ENCODE measurements around the gene PYGO2.

The PYGO2 gene

DNA sequence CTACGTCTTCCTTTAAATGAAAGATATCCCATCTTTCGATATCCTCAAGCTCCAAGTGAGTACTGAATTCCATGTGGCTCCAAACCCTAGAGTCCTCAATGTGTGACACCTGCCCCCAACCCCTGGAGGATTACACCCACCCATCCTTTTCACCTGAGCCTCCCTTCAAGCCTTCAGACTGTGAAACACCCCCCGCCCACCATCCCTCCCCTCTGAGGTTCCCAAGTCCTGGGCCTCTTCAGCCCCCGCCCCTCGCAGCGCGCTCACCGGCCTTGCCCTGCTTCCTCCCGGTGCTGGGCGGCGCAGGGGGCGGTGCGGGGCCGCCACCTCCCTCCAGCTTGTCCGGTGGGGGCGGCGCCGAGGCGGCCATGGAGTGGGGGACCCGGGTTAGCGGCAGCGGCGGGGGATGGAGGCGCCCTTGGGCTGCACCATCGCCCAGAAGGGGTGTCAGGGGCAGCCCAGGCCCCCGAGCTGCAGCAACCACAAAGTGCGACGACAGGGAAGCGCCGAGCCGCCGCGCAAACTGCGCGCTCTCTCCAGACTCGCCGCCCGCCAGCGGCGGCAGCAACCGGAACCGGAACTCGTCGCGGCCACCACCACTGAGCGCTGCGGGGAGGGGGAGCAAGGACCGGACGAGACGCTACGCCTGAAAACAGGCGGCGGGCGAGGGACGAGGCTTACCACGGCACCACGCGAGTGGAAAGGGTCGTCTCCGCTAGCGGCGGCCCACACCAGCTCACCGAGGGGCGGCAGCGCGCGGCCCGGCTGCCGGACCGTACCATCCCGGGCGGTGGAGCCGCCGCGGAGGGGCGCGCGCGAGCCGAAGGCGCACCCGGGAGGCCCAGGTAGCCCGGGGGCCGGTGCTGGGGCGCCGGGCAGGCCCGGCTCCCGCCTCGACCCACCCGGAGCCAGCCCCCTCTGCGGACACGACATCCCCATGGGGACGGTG is at the start of gene PYGO2:
PYGO2 (minus strand) TSS at position 576 of the 949 bp plus-strand sequence; CDS start at position 370, 206 bp downstream.
- peak; percentile 88 for DNase-seq

GRCh38 chr1:155011004-155011416 is 49.4 kb upstream of the PYGO2 start:
- no peak for DNase-seq

- no peak for DNase-seq
Observed at GRCh38 chr1:155010211-155010918, 48.8 kb upstream of the PYGO2 start.

DNA sequence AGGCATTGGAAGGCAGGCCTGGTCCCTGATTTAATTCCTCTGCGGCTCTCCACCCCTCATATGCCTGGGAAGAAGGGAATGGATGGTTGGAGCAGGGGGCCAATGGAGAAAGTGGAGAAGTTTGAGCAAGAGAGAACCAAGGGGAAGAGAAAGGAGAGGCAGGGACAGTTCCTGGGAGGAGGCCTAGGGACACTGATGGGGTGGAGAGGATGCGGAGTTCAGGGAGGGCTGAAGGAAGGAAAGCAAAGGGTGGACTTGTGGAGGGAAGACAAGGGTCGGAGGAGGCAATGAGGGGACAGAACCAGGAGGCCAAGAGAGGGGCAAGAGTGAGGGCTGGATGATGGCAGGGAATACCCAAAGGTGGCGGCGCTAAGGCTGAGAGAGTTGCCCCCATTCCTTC is 48.2 kb upstream of the PYGO2 start:
- DNase-seq = no peak

DNA sequence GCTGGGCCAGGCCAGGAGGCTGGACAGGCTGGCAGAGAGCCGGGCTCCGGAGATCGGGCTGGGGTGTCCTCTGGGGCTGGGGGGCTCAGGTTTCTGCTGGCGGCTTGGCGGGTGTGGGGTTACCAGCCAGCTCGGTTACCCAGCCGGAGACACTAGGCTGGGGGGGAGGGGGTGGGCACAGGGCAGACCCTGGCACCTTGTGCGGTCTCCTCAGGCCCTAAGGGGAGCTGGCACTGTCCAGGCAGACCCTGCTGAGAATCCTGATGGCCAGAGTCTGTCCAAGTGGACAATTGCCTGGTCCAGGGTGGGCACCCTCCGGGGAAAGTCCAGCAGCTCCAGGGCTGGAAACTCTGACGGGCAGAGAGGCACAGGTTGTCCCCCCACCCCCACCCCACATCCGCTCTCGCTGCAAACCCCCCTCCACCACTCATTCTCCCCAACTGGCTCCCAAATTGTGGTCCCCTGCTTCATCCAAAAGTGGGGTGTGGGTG is 47.7 kb upstream of the PYGO2 start:
- DNase-seq = no peak

DNA sequence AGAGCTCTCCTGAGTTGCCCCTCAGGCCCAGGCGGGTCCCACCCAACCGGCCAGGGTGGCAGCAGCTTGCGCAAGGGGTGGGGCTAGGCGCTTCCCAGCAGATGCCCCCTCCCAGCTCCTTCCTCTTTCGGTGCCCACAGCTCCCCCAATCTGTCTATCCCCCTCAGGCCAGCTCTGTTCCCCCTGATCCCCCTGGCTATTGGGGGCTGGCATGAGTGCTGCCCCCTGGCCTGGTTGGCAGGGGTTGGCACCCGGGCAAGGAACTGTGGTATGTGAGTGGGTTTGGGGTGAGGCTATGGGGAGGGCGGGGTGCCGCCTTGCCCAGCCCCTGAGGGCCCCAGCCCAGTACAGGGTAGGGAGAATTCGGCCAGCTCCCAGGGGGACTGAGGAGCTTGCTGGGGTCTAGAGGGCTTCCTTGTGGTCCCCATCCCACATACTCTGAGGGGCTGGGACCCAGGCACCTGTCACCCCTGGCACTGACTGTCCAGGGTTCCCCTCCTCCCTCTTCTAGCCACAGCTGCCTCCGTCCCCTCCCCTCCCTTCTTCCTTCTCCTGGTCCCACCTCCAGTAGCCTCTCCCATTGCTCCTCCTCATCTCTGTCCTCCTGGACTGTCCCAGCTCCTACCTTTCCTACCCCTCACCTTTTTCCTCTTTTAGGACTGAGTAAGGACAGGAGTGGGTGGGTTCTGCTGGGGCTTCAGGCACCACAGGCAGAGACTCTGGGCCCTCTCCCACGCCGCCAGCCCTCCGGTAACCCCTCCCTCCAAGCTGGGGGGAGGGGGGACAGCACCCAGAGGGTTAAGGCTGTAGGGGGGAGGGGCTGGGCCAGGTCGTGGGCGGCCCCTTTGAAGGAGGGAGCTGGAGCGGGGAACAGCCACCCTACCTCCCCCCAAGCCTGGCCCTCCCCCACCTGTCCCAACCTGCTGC is 46.7 kb upstream of the PYGO2 start:
- no peak for DNase-seq

DNA sequence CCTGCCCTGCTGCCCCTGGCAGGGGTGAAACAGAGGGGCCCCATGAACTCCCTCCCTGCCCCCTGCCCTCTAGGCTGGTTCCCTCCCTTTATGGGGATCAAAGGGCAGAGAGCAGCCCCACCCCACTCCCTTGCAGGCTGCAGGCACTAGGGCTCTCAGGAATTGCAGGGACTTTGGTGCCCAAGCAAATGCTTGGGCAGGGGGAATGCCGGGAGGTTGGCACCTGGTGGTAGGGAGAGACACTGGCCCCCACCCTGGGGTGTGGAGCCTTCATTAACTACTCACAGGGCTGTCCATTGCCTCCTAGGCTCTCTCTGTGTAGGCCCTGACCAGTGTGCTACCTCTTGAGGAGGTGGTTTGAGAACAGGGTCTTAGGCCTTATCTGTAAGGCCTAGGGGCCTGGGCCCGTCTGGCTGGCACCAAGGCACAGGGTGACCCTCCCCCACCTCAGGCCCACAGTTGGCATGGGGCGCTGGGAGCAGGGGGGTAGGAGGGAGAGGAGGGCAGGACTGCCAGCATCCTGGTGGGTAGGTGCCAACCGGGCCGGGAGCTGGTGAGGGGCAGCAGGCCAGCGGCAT is 45.8 kb upstream of the PYGO2 start:
- no peak for DNase-seq

- DNase-seq = peak; percentile 61
Observed at GRCh38 chr1:155006601-155007101, 45.1 kb upstream of the PYGO2 start.

GRCh38 chr1:155005076-155006011 is 43.8 kb upstream of the PYGO2 start:
- no peak for DNase-seq

GRCh38 chr1:155004352-155005075 is 42.9 kb upstream of the PYGO2 start:
- no peak for DNase-seq

GRCh38 chr1:155003766-155004351 is 42.3 kb upstream of the PYGO2 start:
- DNase-seq = no peak

DNA sequence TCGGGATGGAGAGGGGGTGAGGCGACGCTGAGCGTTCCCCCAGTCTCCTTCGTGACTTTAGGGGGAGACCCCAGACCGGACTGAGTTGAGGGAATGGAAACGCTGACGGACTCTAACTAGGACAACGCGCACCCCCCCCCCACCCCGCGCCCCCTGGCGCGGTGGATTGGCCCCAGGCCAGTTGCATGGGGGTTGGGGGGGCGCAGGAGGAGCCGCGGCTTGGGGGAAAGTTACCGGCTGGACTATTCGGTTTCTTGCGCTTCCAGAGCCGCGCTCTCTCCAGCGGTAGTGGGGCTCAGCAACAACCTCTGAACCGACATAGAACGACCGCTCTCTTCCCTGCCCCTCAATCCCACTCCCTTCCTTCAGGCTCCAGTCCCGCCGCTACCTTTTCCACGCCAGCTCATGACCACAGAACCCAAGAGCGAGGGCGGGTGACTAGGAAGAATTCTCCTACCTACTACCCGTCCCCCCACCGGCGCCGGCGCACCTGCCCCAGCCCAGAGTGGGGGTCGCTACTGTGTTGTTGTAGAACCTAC is 41.7 kb upstream of the PYGO2 start:
- peak; percentile 55 for DNase-seq

DNA sequence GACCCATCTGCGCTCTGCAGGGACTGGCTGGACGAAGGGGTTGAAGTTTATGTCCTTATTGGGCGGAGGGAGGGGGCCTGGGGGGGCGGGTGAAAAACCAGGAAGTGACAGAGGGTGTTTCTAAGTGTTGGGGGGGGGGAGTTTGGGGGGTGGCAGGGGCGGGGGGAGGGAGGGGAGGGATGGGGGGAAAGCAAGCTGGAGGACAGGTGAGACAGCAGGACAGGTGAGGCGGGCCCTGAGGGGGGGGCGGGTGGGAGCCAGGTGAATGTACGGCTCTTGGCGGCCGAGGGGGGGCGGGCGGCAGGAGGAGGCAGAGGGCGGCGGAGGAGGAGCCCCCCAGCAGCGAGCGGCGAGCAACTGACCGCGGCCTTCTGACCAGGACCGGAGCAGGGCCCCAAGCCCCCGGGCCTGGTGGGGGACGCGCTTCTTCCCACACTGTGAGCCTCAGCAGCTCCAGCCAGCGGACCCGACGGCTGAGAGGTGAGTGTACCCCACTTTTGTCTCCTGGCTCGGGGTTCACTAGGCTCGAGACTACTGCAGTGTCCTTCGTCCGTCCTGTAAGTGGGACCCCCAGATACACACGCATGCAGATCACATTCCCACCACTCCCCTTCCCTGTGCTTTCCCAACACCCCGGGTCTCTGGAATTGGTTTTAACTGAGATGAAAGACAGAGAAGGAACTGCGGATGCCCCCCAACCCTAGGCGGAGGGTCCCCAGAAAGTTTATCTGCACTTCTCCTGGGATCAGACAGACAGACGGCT is 41.1 kb upstream of the PYGO2 start, which contains the start of gene ZBTB7B:
ZBTB7B (plus strand) TSS at position 339 of the 763 bp plus-strand sequence. CDS start 11,859 bp downstream, outside the sequence.
- DNase-seq = no peak

DNA sequence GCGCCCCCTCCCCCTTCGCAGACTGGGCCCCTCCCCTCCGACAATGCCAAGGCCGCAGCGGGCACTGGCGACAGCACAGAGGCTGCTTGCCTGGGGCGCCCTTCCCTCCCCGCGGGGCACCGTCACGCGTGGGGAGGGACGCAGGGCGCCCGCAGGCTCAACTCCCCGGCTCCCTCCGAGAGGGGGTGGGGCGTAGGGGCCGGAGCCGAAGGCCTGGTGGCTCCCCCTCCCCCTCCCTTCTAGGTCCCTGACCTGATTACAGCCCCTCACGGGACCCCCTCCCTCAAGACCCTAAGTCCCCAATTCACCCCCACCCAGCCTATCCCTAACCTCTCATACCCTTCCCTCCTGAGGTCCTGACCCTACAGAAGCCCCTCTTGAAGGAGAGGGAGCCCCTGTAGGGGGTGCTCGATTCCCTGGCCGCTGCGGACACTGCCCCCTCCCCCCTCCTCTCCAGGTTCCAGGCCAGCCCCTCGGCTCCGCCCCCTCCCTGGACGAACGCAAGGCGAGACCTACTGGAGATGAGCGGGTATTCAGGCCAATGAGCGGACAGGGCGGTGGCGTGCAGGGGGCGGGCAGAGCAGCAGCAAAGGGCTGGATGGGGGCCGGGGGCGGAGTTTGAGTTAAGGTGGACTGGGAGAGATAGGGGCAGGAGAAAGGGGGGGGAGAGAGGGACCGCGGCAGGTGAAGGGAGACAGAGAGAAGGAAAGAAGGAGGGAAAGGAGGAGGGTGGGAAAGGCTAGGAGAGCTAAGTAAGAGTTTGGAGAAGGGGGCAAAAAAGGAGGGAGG is 40.3 kb upstream of the PYGO2 start:
- peak; percentile 99 for DNase-seq

DNA sequence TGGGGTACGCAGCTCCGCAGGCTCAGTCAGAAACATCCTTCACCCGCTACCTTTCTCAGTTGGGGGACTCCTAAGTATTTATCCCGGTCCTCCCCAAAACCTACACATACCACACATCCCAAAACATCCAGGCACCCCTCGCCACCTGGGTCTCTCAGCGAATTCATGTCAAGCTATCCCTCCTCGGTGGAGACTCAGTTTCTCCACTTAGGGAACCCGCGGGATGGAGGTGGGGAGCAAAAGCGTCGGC is 39.8 kb upstream of the PYGO2 start:
- no peak for DNase-seq

DNA sequence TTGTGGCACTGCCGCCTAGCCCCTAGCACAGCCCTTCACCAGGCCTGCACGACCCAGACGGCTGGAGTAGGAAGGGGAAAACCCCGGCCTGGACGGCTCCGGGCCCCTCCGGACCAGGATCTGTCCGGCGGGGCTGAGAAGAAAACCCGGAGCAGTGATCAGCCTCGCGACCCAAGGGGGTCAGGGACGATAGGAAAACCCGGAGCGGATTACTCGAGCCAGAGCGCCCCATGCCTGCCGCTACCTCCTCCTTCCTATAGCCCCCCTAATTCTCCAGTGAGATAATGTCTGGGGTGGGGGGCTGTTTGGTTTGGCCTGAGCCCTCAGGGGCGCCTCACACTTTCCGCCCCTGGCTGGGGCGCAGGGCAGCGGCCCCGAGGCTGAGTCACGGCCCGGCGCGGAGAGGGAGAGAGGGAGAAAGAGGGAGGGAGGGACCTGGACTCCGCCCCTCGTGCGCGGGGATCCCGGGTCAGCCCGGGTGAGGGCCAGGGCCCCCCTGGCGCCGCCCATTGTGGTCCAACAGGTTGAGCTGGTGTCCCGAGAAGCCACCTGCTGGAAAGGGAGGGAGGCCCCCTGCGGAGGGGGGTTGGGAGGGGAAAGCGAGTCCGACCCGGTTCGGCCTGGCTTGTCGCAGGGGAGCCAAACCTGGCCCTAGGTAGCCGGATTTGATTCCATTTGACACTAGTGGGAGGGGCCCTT is 39.3 kb upstream of the PYGO2 start:
- peak; percentile 92 for DNase-seq

DNA sequence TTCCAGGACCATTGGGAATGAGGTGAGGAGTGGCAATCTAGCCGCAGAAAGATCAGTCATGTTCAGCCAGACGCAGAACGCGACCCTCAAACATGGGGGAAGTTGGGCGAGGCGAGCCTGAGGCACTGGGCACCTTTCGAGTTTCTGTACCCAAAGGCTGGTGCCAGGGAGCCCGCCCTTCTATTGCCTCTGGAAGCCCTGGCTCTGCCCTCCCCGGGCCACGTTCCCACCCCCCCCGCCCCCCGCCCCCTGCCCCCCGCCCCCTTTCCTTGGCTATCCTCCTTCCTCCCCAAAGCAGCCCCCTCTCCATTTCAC is 38.8 kb upstream of the PYGO2 start:
- DNase-seq = peak; percentile 69

All from stimulated activated CD8-positive, alpha-beta memory T cell treated with anti-CD3 and anti-CD28 coated beads, Interleukin-4, amount 100 ng/mL, for 48 hours (primary cell).